OCI-LY3 (cell line): ENCODE data around the gene SSC5D.

Experiments
- H2AFZ ChIP-seq: fragments of 200-600, 300-600 bp; shearing (Covaris generic); 2 replicates; pipeline ENCODE4 v1.6.0; 2014; ENCODE audit warnings: antibody characterized with exemption, low read depth, low read length
- H3K27ac ChIP-seq: fragments of 200-600, 300-600 bp; sonication (generic); 2 replicates; pipeline ENCODE4 v1.5.1; 2014; ENCODE audit warnings: mild to moderate bottlenecking, low read length, moderate library complexity, mixed read lengths
- H3K27me3 ChIP-seq: fragments of 200-600, 300-600 bp; sonication (generic); 2 replicates; pipeline ENCODE4 v1.6.1; 2014; ENCODE audit warnings: low read depth, low read length, mixed read lengths
- H3K36me3 ChIP-seq: fragments of 200-600, 300-600 bp; sonication (generic); replicated peaks from 2 replicates; pipeline ENCODE3; 2014; ENCODE audit warnings: low read depth, low read length, mixed read lengths
- H3K4me1 ChIP-seq: fragments of 300-600, 200-600 bp; sonication (generic); 2 replicates; pipeline ENCODE4 v1.6.1; 2014; ENCODE audit warnings: low read length, mixed read lengths
- H3K4me2 ChIP-seq: fragments of 200-600, 300-600 bp; sonication (generic); 2 replicates; pipeline ENCODE4 v1.6.1; 2014; ENCODE audit warnings: low read length, mixed read lengths
- H3K4me3 ChIP-seq: fragments of 300-600, 200-600 bp; sonication (generic); 2 replicates; pipeline ENCODE4 v1.5.1; 2014; ENCODE audit warnings: antibody characterized with exemption, mild to moderate bottlenecking, low read length, moderate library complexity
- H3K79me2 ChIP-seq: fragments of 300-600, 200-600 bp; shearing (Covaris generic); 2 replicates; pipeline ENCODE4 v1.6.1; 2014; ENCODE audit warnings: mild to moderate bottlenecking, low read length, mixed read lengths
- H3K9ac ChIP-seq: fragments of 300-600, 200-600 bp; shearing (Covaris generic); 2 replicates; pipeline ENCODE4 v1.6.0; 2014; ENCODE audit warnings: mild to moderate bottlenecking, low read length, moderate library complexity
- H3K9me3 ChIP-seq: fragments of 200-600, 300-600 bp; shearing (Covaris generic); 2 replicates; pipeline ENCODE4 v1.6.1; 2014; ENCODE audit warnings: low read length, mixed read lengths; ENCODE audit not compliant: insufficient read depth
- H4K20me1 ChIP-seq: fragments of 200-600, 300-600 bp; sonication (generic); 2 replicates; pipeline ENCODE4 v1.6.1; 2016; ENCODE audit warnings: low read length, mixed read lengths; ENCODE audit not compliant: insufficient read depth
- EZH2phosphoT487 ChIP-seq: fragments of 200-600 bp; shearing (Covaris generic); IDR thresholded peaks from 2 replicates; pipeline ENCODE4 v1.6.1; 2018; ENCODE audit warnings: antibody characterized with exemption, mixed run types, low read depth
- TF ChIP-seq, protein P1 (sequence below): fragments of 200-600, 300-600 bp; sonication (generic); IDR thresholded peaks from 2 replicates; pipeline ENCODE4 v1.5.1; 2014; ENCODE audit warnings: antibody characterized with exemption, low read length, low read depth

The SSC5D gene

DNA sequence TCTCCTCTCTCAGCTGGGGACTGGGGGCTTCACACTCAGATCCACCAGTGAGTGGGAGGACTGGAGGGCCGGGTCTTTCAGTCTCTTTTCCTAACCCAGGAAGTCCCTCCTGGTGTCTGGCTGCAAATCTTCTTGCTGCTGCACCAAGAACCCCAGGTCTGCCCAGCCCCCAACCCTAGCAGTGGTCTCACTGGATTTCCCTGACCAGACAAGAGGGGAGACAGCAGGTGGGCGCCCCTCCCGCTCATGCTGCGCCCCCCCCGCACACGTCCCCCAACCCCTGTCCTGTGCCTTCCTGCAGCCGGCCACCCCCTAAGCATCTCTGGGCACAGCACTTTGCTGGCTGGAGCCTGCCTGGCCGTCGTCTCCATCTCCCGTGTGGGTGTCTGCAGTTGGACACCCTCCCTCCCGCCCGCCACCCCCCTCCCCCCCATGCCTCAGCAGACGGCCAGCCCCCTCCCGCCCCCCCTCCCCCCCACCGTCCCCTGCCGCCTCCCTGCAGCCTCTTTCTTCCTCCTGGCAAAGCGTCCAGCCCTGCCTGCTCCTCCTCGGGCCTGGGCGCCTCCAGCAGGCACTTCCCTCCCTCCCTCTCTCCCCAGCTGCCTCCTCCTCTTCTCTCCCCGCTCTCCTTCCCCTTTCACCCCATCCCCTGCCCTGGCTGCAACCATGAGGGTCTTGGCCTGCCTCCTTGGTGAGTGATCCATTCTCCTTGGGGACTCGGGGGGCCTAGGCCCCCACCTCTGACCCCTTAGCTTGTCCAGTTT is at the start of gene SSC5D:
Gene SSC5D (plus strand): TSS at position 513 of the 764 bp plus-strand sequence. CDS start 154 bp downstream, at position 667.
- H4K20me1 ChIP-seq = no peaks in the 10 kb centered on the region
- no peak within 1 kb of the TSS for H2AFZ ChIP-seq
- TF ChIP-seq, protein P1, sequence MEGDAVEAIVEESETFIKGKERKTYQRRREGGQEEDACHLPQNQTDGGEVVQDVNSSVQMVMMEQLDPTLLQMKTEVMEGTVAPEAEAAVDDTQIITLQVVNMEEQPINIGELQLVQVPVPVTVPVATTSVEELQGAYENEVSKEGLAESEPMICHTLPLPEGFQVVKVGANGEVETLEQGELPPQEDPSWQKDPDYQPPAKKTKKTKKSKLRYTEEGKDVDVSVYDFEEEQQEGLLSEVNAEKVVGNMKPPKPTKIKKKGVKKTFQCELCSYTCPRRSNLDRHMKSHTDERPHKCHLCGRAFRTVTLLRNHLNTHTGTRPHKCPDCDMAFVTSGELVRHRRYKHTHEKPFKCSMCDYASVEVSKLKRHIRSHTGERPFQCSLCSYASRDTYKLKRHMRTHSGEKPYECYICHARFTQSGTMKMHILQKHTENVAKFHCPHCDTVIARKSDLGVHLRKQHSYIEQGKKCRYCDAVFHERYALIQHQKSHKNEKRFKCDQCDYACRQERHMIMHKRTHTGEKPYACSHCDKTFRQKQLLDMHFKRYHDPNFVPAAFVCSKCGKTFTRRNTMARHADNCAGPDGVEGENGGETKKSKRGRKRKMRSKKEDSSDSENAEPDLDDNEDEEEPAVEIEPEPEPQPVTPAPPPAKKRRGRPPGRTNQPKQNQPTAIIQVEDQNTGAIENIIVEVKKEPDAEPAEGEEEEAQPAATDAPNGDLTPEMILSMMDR = no peak
- no peak for TF ChIP-seq EZH2phosphoT487
- peaks cover 14% of the 10 kb centered on the region for H3K4me1 ChIP-seq
- H3K4me3 ChIP-seq = no peak within 1 kb of the TSS
- H3K9ac ChIP-seq = no peak within 1 kb of the TSS; the same call in 1 of the 2 replicates
- H3K27me3 ChIP-seq = no peaks in the 10 kb centered on the region
- H3K4me2 ChIP-seq = peak within 1 kb of the TSS; percentile 48
- peaks cover under 1% of the 10 kb centered on the region for H3K36me3 ChIP-seq
- no peak within 1 kb of the TSS for H3K27ac ChIP-seq
- no peaks in the 10 kb centered on the region for H3K9me3 ChIP-seq
- peaks cover 10% of the 10 kb centered on the region; the same call in 1 of the 2 replicates for H3K79me2 ChIP-seq

DNA sequence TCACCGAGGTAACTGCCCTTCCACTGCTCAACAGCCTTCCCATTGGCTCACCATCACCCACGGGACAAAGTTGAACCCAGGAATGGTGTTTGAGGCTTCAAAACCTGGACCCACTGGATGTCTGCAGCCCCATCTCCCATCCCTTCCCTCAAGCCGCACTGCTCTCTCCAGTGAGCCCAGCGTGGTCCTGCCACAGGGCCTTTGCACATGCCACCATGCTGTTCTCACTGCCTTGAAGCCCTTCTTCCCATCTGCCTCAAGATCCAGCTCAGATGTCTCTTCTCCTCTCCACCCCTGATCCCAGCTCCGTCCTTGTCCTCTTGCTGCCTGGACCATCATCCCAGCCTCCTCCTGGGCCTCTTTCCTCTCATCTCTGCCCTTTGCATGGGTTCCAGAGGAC is 49.2 kb upstream of the SSC5D start:
- no peaks in the 10 kb centered on the region for H3K36me3 ChIP-seq
- H3K4me3 ChIP-seq = no peak overlapping the region
- H3K9ac ChIP-seq = no peak overlapping the region
- no peak for TF ChIP-seq EZH2phosphoT487
- TF ChIP-seq, protein P1 = no peak
- H3K4me2 ChIP-seq = no peak overlapping the region
- no peak overlapping the region for H2AFZ ChIP-seq
- H3K4me1 ChIP-seq = no peaks in the 10 kb centered on the region
- H3K27ac ChIP-seq = no peak overlapping the region
- no peaks in the 10 kb centered on the region for H3K9me3 ChIP-seq
- H3K79me2 ChIP-seq = no peaks in the 10 kb centered on the region
- peaks cover 3% of the 10 kb centered on the region; the same call in 1 of the 2 replicates for H3K27me3 ChIP-seq
- H4K20me1 ChIP-seq = no peaks in the 10 kb centered on the region

DNA sequence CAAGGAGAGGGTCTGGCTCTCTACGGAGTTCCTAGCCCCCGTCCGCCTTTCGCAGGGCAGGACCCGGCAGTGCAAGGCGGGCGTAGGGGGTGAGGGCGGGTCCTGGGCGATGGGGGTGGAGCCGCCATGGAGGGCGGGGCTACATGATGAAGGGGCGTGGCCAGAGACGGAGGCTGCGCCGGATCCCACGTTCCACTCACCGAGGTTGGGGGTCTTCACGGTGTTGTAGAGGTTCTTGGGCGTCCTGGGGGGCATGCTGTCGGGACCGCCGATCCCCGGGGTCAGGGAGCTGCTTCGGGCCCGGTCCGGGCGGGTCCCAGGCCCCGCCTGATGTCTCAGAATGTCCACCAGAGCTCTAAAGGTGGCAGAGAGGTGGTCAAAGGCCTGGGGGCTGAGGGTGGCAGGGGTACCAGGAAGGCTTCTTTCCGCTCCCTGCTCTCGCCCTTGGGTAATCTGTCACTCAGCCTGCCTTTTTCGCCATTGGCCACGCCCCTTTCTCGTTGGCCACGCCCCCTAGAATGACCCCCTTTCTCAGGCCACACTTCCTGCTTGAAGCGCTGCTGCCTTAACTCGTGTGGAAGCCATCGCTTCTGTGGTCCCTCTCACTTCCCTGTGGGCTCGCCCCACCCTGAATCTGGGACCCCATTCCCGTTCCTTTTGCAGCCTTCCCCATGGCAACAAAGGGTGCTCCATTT is 47.7 kb upstream of the SSC5D start:
- no peaks in the 10 kb centered on the region for H4K20me1 ChIP-seq
- H3K4me1 ChIP-seq = no peaks in the 10 kb centered on the region
- H3K4me3 ChIP-seq = no peak overlapping the region
- no peak overlapping the region for H3K27ac ChIP-seq
- H3K27me3 ChIP-seq = peaks cover 3% of the 10 kb centered on the region; the same call in 1 of the 2 replicates
- H2AFZ ChIP-seq = no peak overlapping the region
- no peak for TF ChIP-seq EZH2phosphoT487
- TF ChIP-seq, protein P1 = no peak
- H3K36me3 ChIP-seq = no peaks in the 10 kb centered on the region
- no peak overlapping the region for H3K4me2 ChIP-seq
- H3K9ac ChIP-seq = no peak overlapping the region
- no peaks in the 10 kb centered on the region for H3K9me3 ChIP-seq
- H3K79me2 ChIP-seq = no peaks in the 10 kb centered on the region

DNA sequence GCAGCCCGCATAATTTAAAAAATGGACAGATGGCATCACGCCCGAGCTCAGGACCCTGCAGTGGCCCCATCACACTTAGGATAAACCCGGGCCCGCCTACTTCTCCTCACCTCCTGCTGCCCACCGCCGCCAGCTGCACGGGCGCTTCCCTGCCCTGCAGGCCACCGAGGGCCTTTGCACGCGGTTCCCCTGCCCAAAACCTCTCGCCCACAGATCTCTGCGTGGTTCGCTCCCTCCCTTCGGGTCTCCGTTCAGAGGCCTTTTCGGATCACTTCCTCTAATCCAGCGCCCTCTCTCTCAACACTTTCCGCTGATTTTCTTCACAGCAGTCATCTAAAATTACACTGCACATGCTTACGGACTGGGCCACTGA is 46.9 kb upstream of the SSC5D start:
- Histone ChIP-seq H3K27ac (no peak overlapping the region), H3K79me2 (no peaks in the 10 kb centered on the region), H3K4me3 (no peak overlapping the region), H3K4me2 (no peak overlapping the region), H3K9me3 (no peaks in the 10 kb centered on the region), H3K27me3 (peaks cover 3% of the 10 kb centered on the region; the same call in 1 of the 2 replicates), H4K20me1 (no peaks in the 10 kb centered on the region), H3K9ac (no peak overlapping the region), H2AFZ (no peak overlapping the region), H3K4me1 (no peaks in the 10 kb centered on the region), H3K36me3 (no peaks in the 10 kb centered on the region)
- TF ChIP-seq, protein P1 = no peak
- TF ChIP-seq EZH2phosphoT487 = no peak
